Memory B cell (primary cell): Measurements from ENCODE around the gene BCL10.

Experiments used
- ATAC-seq: fragments of 150-1000 bp; cut with Tn5 transposase; 2 replicates; pipeline ENCODE4 v1.10.0; 2021; ENCODE audit warnings: low read depth, mild to moderate bottlenecking, moderate library complexity
- DNase-seq, 2 donors: peaks; one replicate each; pipeline ENCODE4 v3.0.0; 2022; ENCODE audit warnings: low spot score in 2 of 2
- H3K27ac Mint-ChIP-seq: one replicate; pipeline ENCODE4 v1.8.0; 2022; ENCODE audit warnings: mild to moderate bottlenecking, moderate library complexity, mixed read lengths
- H3K27me3 Mint-ChIP-seq: one replicate; pipeline ENCODE4 v1.8.0; 2022; ENCODE audit warnings: mixed read lengths
- H3K36me3 Mint-ChIP-seq: one replicate; pipeline ENCODE4 v1.8.0; 2022; ENCODE audit warnings: mild to moderate bottlenecking, mixed read lengths
- H3K4me1 Mint-ChIP-seq: one replicate; pipeline ENCODE4 v1.8.0; 2022; ENCODE audit warnings: mixed read lengths
- H3K4me3 Mint-ChIP-seq: one replicate; pipeline ENCODE4 v1.8.0; 2022; ENCODE audit warnings: mild to moderate bottlenecking, moderate library complexity, mixed read lengths
- H3K9me3 Mint-ChIP-seq: one replicate; pipeline ENCODE4 v1.8.0; 2022; ENCODE audit warnings: mixed read lengths

Gene BCL10

DNA sequence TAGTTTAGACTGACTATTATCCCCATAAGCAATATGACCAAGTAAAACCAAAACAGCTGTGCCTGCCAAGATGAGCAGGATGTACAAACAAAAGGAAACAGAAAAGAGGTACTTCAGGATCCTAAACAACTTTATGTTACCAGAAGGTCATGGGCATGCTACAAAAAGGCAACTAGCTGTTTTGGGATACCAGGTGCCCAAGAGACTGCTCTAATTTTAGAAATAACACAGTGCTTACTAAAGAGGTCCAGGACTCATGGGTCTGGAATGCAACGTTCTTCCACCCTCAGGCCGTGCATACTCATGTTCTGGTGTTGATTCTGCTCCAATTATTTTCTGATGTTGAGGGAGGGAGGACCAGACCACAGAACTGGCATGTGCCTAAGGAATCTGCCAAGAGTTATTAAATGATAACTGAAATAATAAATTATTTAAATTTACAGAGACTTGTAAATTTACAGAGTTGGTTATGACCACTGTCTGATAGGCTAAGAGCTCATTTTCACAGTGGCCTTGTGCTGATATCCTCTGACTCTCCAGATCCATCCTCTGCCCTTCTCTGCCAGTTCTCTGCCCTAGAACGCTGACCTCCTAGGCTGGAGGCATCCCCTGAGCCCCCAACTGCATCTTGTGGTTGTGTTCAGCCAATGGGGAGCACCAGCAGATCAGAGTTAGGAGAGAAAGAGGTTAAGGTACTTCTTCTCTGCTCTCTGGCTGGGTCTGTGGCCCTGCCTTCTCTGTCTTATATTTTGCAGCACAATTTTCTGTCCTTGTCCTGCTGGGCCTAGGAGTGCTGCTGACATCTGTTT lies 37.7 kb upstream of the BCL10 start:
- no peaks in the 10 kb centered on the region for H3K27me3 Mint-ChIP-seq
- no peak overlapping the region for H3K4me3 Mint-ChIP-seq
- H3K4me1 Mint-ChIP-seq = peaks cover 19% of the 10 kb centered on the region
- ATAC-seq (no peak), DNase-seq (no peak)
- peaks cover 7% of the 10 kb centered on the region for H3K36me3 Mint-ChIP-seq
- no peaks in the 10 kb centered on the region for H3K9me3 Mint-ChIP-seq
- no peak overlapping the region for H3K27ac Mint-ChIP-seq

DNA sequence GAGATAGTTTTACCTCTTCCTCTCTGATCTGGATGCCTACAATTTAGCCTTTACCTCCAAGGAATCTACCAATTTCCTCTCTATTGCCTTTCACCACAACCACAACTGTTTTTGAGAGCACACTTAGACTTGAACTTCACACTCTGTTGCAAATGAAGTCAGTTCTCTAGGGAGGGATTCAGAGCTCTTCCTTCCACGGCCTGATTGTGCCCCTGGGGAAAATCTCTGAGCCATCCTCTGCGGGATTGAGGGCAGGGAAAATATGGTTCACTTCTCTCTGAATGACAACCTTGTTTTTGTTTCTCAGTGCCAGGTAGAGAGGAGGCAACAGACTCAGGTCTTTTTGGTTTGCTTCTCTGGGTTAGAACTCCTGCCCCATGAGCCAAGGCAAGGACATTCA lies 35.4 kb upstream of the BCL10 start:
- Mint-ChIP-seq H3K27me3 (no peaks in the 10 kb centered on the region), H3K36me3 (peaks cover 5% of the 10 kb centered on the region), H3K4me1 (peaks cover 28% of the 10 kb centered on the region), H3K27ac (no peak overlapping the region), H3K9me3 (no peaks in the 10 kb centered on the region), H3K4me3 (no peak overlapping the region)
- DNase-seq = no peak
- ATAC-seq = no peak

DNA sequence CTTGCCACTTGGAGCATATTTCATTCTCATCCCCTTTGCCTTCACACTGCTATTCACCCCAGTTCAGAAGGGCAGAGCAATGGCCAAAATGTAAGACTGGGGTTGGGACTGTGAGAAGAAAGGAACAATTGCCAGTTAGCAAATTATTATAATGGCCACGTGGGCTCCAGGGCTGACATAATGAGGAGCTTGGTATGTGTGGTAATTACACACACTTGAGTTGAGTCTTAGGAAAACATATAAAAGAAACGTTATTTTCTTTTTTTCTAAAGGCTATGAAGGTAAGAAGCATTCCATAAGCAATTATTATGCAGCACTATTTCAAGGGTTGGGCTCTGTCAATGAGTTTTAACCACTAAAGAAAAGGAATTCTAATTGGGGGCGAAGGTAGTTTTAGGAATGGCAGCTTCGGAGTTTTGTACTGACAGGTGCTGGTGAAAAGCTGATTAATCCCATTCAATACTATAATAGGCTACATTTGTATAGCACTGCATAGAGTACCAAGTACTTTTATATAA lies 32.5 kb upstream of the BCL10 start:
- Mint-ChIP-seq H3K36me3 (peaks cover 6% of the 10 kb centered on the region), H3K27ac (no peak overlapping the region), H3K27me3 (no peaks in the 10 kb centered on the region), H3K4me3 (no peak overlapping the region), H3K9me3 (no peaks in the 10 kb centered on the region), H3K4me1 (peaks cover 32% of the 10 kb centered on the region)
- DNase-seq = no peak
- ATAC-seq = no peak

DNA sequence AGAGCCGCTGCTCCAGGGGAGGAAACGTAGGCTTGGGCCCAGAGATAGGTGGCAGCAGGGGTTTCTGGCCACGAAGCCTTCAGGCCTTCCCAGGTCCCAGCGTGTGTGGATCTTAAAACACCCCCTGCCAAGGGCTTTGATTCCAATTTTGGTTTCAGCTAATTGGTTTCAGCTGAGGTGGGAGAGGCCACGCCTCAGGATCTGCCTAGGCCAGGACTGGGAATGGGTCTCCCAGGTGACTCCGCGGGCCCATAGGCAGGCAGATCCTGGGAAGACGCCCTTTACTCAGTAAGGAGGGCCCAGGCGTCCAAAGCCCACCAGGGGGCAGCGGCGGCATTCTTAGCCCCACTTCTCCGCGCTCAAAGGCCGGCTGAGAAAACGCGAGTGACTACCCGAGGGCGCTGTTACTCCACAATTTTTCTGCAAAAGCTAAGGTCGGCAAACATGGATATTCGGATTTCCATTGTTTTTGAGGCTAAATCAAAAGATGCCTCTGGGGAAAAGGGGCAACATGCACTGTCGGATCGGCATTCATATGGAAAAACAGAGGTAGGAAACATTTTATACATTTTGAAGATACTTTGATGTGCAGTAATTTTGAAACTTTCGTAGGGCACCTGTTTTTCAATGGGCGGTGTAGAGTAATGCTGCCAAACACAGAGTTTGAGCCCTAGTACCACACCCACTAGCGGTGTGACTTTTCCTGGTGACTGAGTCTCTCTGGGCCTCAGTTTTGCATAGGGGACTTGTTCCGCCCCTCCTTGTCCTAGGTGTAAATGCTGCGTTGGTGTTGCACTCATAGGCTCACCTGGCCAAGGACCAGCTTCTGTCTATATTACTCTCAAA lies 31.8 kb upstream of the BCL10 start:
- peak; percentile 96 for ATAC-seq
- Mint-ChIP-seq H3K36me3 (peaks cover 6% of the 10 kb centered on the region), H3K4me1 (peaks cover 29% of the 10 kb centered on the region), H3K4me3 (peak overlapping the region; percentile 80), H3K27me3 (no peaks in the 10 kb centered on the region), H3K9me3 (no peaks in the 10 kb centered on the region), H3K27ac (no peak overlapping the region)
- peak; percentile 66 to 72 for DNase-seq

DNA sequence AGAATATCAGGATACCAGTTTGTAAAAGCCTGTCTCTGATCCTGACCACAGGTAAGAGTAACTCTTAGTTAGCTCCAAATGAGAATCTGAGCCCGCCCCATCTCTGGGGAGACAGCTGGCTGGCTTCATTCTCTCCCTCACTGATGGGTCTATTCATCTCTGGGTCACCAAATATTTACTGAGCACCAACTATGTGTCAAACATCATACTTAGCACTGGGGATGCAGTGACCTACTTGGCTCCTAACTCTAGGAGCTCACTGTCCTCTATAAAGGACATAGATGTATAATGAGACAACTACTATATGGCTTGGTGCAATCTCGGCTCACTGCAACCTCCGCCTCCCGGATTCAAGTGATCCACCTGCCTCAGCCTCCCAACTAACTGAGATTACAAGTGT lies 29.8 kb upstream of the BCL10 start:
- no peaks in the 10 kb centered on the region for H3K27me3 Mint-ChIP-seq
- H3K27ac Mint-ChIP-seq = no peak overlapping the region
- DNase-seq (no peak), ATAC-seq (no peak)
- H3K4me3 Mint-ChIP-seq = no peak overlapping the region
- H3K36me3 Mint-ChIP-seq = peaks cover 14% of the 10 kb centered on the region
- no peaks in the 10 kb centered on the region for H3K9me3 Mint-ChIP-seq
- peaks cover 22% of the 10 kb centered on the region for H3K4me1 Mint-ChIP-seq

DNA sequence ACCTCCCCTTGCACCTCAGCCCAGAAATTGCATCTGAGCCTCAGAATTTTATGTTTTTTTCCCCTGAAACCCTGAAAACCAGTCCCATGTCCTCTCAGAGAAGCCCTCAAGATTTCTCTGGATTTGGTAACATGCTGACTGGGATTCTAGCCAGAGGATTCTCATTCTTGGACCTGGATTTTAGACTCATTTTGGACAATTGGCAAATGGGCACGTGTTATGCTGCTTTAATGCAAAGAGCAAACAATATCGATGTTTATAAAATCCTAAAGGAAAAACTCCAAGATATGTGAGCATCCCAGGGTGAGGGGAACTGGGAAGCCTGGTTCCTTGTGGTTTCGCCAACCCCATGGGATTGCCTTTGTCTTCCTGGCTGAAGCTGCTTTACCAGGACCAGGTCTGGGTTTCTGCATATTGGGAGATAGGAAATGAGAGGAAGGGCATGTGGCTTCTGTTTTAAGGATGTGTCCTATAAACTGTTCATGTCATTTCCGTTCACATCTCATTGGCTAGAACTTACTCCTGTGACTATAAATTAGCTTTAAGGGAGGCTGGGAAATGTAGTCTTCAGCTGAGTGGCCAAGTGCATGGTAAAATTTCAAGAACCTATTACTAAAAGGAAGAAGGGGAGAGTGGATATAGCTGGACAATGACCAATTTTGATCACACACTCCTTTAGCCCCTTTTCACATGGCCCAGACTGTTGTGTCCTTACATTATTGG lies 27.2 kb upstream of the BCL10 start:
- H3K36me3 Mint-ChIP-seq = peaks cover 13% of the 10 kb centered on the region

DNA sequence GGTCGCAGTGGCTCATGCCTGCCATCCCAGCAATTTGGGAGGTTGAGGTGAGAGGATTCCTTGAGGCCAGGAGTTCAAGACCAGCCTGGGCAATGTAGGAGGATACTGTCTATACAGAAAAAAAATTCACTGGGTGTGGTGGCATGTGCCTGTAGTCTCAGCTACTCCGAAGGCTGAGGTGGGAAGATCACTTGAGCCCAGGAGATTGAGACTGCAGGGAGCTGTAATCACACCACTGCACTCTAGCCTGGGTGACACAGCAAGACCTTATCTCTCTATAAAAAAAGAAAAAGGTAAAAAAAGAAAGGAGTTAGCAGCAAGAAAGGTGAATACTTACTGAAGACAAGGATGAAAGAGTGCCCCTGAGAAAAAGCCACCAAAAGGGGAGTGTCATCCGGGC lies 23.7 kb upstream of the BCL10 start:
- Mint-ChIP-seq H3K4me3 (no peak overlapping the region), H3K36me3 (peaks cover 13% of the 10 kb centered on the region), H3K9me3 (no peaks in the 10 kb centered on the region), H3K4me1 (peaks cover 20% of the 10 kb centered on the region), H3K27ac (no peak overlapping the region), H3K27me3 (no peaks in the 10 kb centered on the region)
- ATAC-seq (no peak), DNase-seq (no peak)

More for the DNA sequence above, 27.2 kb upstream of the BCL10 start:
- Mint-ChIP-seq H3K4me3 (no peak overlapping the region), H3K27ac (no peak overlapping the region), H3K4me1 (peaks cover 15% of the 10 kb centered on the region), H3K27me3 (no peaks in the 10 kb centered on the region), H3K9me3 (no peaks in the 10 kb centered on the region)
- no peak for ATAC-seq
- DNase-seq = no peak

DNA sequence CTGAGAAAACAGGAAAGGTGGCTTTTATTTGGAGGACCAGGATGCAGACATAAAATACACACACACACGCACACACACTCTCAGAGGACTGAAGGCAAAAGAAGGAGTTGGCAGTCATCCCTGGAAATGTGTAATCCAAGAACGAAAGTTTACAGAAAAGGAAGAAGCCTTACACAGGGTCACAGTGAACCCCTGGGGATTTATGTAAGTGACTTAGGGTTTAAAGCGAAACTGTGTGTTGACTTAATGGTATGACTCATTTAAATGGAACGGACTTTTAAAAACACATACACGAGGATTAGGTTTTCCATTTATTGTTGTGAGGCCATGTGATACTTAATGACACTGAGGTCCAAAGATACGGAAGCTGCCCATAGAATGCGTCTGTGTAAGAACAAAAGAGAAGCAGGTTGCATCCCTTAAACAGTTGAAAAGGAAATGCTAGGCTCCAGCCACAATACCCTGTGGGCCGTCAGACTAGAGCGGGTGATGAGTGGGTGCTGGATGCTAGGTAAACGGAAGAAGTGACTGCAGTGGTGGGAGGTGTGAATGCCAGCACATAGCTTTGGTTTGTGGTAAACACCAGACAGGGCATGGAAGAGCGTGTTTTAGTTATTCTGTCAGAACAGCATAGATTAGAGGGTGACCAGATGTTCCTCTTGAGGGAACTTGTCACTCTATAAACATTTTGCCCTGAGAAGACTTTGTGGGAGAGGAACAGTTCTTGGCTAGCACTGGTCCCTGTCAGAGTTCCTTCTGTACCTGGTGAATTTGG lies 21.6 kb upstream of the BCL10 start:
- Mint-ChIP-seq H3K4me1 (peaks cover 17% of the 10 kb centered on the region), H3K27ac (peak overlapping the region; percentile 92), H3K4me3 (peak overlapping the region; percentile 67), H3K9me3 (no peaks in the 10 kb centered on the region), H3K36me3 (peaks cover 10% of the 10 kb centered on the region), H3K27me3 (no peaks in the 10 kb centered on the region)
- peak; percentile 29 for DNase-seq
- ATAC-seq = peak; percentile 96

DNA sequence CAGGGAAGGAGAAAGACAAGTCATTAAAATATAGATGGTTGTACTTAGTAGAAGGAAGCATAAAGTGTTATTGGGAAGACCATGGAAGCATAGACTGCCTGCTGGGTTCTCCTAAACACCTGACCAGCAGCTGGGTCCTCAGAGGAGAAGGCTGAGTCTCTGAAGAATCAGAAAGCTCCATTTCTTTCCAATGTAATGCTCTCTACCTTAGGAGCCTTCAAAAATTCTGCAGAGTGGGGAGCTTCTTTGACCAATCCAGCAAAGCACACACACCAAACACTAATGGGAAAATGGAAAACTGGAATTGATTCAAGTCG lies 21.1 kb upstream of the BCL10 start:
- H3K36me3 Mint-ChIP-seq = peaks cover 8% of the 10 kb centered on the region
- H3K27ac Mint-ChIP-seq = peak overlapping the region; percentile 92
- peak overlapping the region; percentile 67 for H3K4me3 Mint-ChIP-seq
- H3K9me3 Mint-ChIP-seq = no peaks in the 10 kb centered on the region
- ATAC-seq = no peak
- no peak for DNase-seq
- peaks cover 20% of the 10 kb centered on the region for H3K4me1 Mint-ChIP-seq
- H3K27me3 Mint-ChIP-seq = no peaks in the 10 kb centered on the region

DNA sequence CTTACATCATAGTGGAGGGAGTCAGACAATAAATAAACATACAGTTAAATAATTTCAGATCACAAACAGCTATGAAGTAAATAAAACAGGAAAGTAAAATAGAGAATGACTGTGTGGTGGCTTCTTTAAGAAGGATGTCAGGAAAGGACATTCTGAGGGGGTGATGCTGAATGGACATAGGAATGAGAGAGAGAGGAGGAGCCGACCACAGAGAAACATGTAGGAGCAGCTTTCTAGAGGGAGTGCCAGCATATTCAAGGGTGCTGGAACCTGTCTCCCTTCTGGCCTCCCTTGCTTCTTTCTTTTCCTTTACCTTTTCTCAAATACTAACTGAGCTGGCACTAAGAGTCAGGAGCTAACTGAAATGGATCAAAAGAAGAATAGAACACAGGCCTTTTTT lies 20.5 kb upstream of the BCL10 start:
- H3K4me3 Mint-ChIP-seq = no peak overlapping the region

DNA sequence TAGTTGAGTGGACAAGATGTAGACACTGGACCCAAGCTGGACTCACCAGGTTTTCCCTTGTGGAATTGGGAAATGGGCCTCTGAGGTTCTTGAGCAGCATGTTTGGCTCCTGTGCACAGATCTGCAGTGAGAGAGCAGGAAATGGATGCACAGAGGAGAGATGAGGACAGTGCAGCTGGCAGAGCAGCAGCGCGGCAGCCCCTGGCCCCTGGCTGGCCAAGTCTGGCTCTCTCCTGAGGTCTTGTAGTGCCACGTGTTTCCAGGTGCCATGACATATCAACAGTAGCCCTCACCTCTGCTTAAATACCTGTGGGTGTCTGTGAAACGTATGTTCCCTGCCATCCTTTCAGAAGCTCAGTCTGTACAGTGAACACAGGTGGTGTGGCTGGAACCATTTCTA lies 19.2 kb upstream of the BCL10 start:
- no peak for DNase-seq
- Mint-ChIP-seq H3K36me3 (no peaks in the 10 kb centered on the region), H3K9me3 (no peaks in the 10 kb centered on the region), H3K4me3 (no peak overlapping the region), H3K27ac (no peak overlapping the region), H3K27me3 (no peaks in the 10 kb centered on the region), H3K4me1 (peaks cover 32% of the 10 kb centered on the region)
- no peak for ATAC-seq

More for the DNA sequence above, 20.5 kb upstream of the BCL10 start:
- Mint-ChIP-seq H3K9me3 (no peaks in the 10 kb centered on the region), H3K27ac (peak overlapping the region; percentile 92), H3K27me3 (no peaks in the 10 kb centered on the region), H3K4me1 (peaks cover 22% of the 10 kb centered on the region), H3K36me3 (peaks cover 4% of the 10 kb centered on the region)
- DNase-seq = no peak
- ATAC-seq = no peak

DNA sequence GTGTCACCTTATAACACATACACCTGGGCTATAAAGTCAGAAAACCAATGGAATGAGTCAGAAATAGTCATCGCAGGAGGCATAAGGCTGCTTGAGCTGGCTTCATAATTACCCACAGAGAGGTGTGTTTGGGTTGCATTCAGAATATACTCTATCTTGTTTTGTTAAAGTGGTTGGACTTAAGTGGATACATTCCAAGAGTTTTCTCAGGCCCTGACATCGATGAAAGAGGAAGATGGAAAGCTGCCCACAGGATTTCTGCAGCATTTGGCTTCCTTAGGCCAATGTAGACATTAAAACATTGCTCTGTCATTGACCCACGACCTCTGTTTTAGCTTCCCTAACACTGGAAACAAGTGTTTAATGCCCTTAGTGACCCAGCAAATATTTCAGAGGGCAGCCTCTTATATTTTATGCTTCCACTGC lies 18.6 kb upstream of the BCL10 start:
- Mint-ChIP-seq H3K36me3 (no peaks in the 10 kb centered on the region), H3K27ac (no peak overlapping the region), H3K9me3 (no peaks in the 10 kb centered on the region), H3K4me3 (no peak overlapping the region), H3K4me1 (peaks cover 38% of the 10 kb centered on the region), H3K27me3 (no peaks in the 10 kb centered on the region)
- ATAC-seq (no peak), DNase-seq (no peak)

DNA sequence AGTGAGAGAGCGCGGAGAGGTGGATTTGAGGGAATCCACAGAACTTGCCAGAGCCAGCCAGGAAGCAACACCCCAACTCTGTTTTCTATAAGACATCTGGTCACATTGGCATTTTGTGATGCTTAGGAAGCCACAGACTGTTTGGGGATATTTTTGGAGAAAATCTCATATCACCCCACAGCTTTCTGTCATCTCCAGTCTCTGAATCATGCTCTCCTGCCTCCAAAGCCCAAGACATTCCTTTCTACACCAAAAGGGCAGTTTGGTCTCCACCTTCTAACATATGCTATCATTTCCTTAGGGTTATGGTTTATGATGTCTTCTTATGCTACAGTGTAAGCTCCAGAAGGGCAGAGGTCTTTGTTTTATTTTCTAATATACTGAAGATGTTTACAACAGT lies 14.4 kb upstream of the BCL10 start:
- Mint-ChIP-seq H3K9me3 (peaks cover 2% of the 10 kb centered on the region), H3K36me3 (peaks cover 8% of the 10 kb centered on the region), H3K27ac (peak overlapping the region; percentile 87), H3K4me3 (peak overlapping the region; percentile 75), H3K27me3 (no peaks in the 10 kb centered on the region), H3K4me1 (peaks cover 31% of the 10 kb centered on the region)
- ATAC-seq = no peak
- no peak for DNase-seq
